Lower leg skin (tissue), 4 donors: ENCODE results near the gene CEP131. TPM values are rescaled to one million over a fixed set of nuclear protein-coding genes. Genes with fewer than 3 reads are reported as not detected.
A peak's percentile ranks its signal among the peaks of the same experiment; 100 is the strongest.

Experiments
- DNase-seq, 2 donors: peaks; one replicate each; pipeline ENCODE4 v3.0.0-alpha.2; 2019; ENCODE audit warnings: low spot score in 2 of 2
- H3K4me3 ChIP-seq: fragments of 200-600 bp; sonication (generic); 2 replicates; pipeline ENCODE4 v1.5.1; 2017; ENCODE audit warnings: mild to moderate bottlenecking, low read depth; ENCODE audit not compliant: poor library complexity, severe bottlenecking
- POLR2A ChIP-seq, 2 donors: fragments of 450-650 bp; IDR thresholded peaks; one replicate each; pipeline ENCODE4 v1.6.1; 2016 to 2017; ENCODE audit warnings: antibody characterized with exemption in 2 of 2, mild to moderate bottlenecking in 1 of 2, moderate library complexity in 1 of 2
- WGBS, 2 donors: methylation state at CpG; one replicate each; pipeline ENCODE4 v1.1.5; 2018; 5-methylcytosine and 5-hydroxymethylcytosine counted together
- intact Hi-C: fragments of 100-400 bp; cut with DNase I; formaldehyde crosslinking; loops from one replicate; pipeline ENCODE4 v1.15.0; 2023; ENCODE audit warnings: low total_unique reads
- total RNA-seq, 4 donors: library from RNA; depleted of rRNA; stranded (reverse); fragments of >200 nt; gene quantifications; one replicate each; pipeline ENCODE4 v1.1.0, GENCODE V29; 2016
- TF ChIP-seq, protein P1 (sequence below), 3 donors: fragments of 450-650 bp; IDR thresholded peaks; one replicate each; pipeline ENCODE4 v1.5.1; 2016; ENCODE audit warnings: antibody characterized with exemption in 3 of 3, mild to moderate bottlenecking in 3 of 3, moderate library complexity in 2 of 3

Gene CEP131
- total RNA-seq: 10 to 100 TPM in 1 of 4 donors, 1 to 10 TPM in 3; 4.3 to 12.9 (median 8.4) TPM

DNA sequence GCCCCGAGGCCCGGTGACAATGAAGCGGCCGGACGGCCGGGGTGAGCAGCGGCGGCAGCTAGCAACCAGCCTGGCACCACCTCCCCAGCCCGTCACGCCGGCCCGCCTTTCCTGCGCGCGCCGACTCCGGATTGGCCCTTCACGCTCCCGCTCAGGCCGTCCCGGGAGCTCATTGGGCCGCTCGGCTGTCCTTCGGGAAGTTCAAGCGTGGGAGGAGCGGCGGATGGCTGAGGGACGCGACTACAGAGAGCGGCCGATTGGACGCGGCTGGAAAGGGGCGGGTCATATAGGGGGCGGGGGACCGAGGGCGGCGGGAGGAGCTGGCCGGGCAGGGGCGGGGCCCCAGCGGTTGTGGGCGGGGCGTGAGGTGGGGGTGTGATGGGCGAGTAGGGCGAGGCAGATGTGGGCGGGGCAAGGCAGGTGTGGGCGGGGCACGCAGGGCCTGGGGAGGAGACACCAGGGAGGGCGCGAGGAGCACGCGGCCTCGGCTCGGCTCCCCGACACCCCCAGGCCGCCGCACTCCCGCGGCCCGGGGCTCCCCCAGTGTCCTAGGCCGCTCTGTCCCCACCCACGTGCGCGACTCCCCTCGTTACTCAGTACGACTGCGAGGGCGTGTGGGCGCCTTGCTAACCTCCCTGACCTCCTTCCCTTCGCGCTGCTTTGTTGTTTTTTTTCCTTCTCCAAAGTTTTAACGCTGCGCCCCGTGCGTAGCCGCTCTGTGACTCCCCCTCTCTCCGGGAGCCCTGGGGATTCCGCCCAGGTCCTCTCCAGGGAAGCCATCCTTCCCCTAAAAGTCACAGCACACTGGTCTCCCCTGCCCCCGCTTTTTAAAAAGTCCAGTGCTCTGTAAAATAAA lies at the start of gene CEP131:
Gene CEP131 (minus strand): TSS at position 60 of the 856 bp plus-strand sequence. CDS start 2,909 bp downstream, outside the sequence.
- H3K4me3 ChIP-seq: peak within 1 kb of the TSS; percentile 55
- DNase-seq: peak; percentile 98 to 100
- intact Hi-C loops: no loop called here
- 3 to 4% methylated on average over 63 to 65 of the region's 79 CpGs for WGBS, 2 donors
- TF ChIP-seq POLR2A (IDR thresholded peaks at IDR 0.05): no peak
- TF ChIP-seq, protein P1, sequence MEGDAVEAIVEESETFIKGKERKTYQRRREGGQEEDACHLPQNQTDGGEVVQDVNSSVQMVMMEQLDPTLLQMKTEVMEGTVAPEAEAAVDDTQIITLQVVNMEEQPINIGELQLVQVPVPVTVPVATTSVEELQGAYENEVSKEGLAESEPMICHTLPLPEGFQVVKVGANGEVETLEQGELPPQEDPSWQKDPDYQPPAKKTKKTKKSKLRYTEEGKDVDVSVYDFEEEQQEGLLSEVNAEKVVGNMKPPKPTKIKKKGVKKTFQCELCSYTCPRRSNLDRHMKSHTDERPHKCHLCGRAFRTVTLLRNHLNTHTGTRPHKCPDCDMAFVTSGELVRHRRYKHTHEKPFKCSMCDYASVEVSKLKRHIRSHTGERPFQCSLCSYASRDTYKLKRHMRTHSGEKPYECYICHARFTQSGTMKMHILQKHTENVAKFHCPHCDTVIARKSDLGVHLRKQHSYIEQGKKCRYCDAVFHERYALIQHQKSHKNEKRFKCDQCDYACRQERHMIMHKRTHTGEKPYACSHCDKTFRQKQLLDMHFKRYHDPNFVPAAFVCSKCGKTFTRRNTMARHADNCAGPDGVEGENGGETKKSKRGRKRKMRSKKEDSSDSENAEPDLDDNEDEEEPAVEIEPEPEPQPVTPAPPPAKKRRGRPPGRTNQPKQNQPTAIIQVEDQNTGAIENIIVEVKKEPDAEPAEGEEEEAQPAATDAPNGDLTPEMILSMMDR (IDR thresholded peaks at IDR 0.05): no peak

DNA sequence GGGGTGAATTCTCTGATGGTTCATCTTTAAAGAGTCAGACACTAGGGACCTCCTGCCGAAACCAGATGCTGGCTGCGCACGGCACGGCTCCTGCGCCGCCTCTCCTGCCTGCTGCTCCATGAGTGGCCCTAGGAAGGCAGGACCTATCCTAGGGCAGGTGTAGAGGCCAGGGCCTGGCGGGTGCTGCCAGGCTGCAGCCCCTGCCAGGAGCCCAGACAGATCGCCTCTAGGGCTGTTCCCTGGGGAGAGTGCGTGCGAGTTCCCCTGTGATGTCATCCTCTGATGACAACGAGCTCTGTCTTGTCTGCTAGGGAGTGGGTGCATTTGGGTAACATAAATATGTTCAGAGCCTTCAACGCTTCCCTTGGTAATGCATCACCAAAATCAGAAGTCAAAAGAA lies 48.5 kb upstream of the CEP131 start:
- intact Hi-C loops: no loop called here
- no peak overlapping the region for H3K4me3 ChIP-seq
- no peak for DNase-seq
- TF ChIP-seq, protein P1 (IDR thresholded peaks at IDR 0.05): no peak
- WGBS, 2 donors: 33 to 61% methylated on average over 8 to 12 of the region's 12 CpGs

DNA sequence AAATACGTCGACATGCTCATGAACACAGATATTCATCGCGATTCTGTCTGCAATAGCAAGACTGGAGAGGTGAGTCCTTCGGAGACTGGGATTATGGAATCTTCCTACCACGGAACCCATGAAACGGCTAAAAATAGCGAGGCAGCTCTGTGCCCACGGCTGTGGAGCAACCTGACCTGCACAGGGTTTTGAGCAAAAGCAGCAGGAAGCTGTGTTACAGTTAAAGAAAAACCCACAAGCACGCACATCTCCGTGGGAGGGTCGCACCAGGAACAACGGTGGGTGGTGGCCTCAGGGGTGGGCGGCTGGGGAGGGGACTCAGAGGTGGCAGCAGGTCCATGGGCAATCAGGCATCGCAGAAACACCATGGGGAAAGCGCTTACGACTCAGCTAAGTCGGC lies 47.5 kb upstream of the CEP131 start:
- TF ChIP-seq, protein P1 (IDR thresholded peaks at IDR 0.05): no peak
- no peak for TF ChIP-seq POLR2A (IDR thresholded peaks at IDR 0.05)
- intact Hi-C loops: no loop called here
- no peak for DNase-seq
- H3K4me3 ChIP-seq: no peak overlapping the region
- WGBS, 2 donors: 86 to 90% methylated on average over 18 of the region's 18 CpGs

GRCh38 chr17:81267390-81268067 lies 44.8 kb upstream of the CEP131 start:
- intact Hi-C loops: no loop called here
- DNase-seq: no peak
- 72 to 85% methylated on average over 6 of the region's 6 CpGs for WGBS, 2 donors
- H3K4me3 ChIP-seq: no peak overlapping the region
- TF ChIP-seq POLR2A (IDR thresholded peaks at IDR 0.05): no peak
- TF ChIP-seq, protein P1 (IDR thresholded peaks at IDR 0.05): no peak

GRCh38 chr17:81265576-81265975 lies 42.8 kb upstream of the CEP131 start:
- H3K4me3 ChIP-seq: no peak overlapping the region
- DNase-seq: no peak
- intact Hi-C loops: no loop called here
- WGBS, 2 donors: 94 to 97% methylated on average over 21 to 22 of the region's 22 CpGs
- no peak for TF ChIP-seq POLR2A (IDR thresholded peaks at IDR 0.05)
- TF ChIP-seq, protein P1 (IDR thresholded peaks at IDR 0.05): no peak
